HG03442 (cell line): Measurements from ENCODE around the gene DNAAF3.
A peak's percentile ranks its signal among the peaks of the same experiment; 100 is the strongest.
"Not testable (repeated sequence)": the region's sequence is repeated elsewhere in the genome, so short reads cannot be mapped to it uniquely, and the experiment has no call there.

Experiments used
- ATAC-seq: cut with Tn5 transposase; IDR thresholded peaks from one replicate; pipeline ENCODE4 v1.9.1; 2021; ENCODE audit warnings: mild to moderate bottlenecking, moderate library complexity; ENCODE audit not compliant: unreplicated experiment

DNAAF3 gene

GRCh38 chr19:55155784-55156183 is 10.6 kb downstream of the DNAAF3 start:
- ATAC-seq: not testable (repeated sequence)

DNA sequence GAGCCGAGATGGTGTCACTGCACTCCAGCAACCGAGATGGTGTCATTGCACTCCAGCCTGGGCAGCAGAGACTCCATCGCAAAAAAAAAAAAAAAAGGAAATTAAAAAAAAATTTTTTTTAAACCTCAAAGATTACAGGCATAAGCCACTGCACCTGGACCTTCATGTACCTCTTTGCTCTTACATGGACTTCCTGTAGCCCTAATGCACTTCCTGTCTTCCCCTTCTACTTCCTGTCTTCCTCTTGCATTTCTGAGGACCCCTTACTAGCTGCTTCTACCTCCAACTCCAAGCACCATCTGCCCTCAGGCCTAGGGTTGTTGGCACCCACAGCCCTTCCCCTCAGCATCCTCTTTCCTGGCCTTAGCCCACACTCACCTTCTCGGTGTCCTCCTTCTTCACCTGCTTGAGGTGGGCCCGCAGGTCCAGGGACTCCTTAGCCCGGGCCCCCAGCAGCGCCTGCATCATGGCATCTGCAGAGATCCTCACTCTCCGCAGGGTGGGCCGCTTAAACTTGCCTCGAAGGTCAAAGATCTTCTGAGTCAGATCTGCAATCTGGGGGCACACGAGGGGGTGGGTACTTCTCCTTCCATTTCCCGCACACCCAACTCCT is 12.7 kb downstream of the DNAAF3 start:
- no peak for ATAC-seq

DNA sequence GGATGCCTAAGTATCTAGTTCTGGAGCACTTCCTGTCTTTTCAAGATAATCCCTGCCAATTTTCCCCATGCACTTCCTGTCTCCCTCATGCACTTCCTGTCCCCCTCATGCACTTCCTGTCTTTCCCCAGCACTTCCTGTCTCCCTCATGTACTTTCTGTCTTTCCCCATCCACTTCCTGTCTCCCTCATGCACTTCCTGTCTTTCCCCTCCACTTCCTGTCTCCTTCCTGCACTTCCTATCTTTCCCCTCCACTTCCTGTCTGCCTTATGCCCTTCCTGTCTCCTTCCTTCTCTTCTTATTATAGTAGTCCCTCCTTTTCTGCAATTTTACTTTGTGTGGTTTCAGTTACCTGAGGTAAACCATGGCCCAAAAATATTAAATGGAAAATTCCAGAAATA is 14.4 kb downstream of the DNAAF3 start:
- ATAC-seq: no peak

DNA sequence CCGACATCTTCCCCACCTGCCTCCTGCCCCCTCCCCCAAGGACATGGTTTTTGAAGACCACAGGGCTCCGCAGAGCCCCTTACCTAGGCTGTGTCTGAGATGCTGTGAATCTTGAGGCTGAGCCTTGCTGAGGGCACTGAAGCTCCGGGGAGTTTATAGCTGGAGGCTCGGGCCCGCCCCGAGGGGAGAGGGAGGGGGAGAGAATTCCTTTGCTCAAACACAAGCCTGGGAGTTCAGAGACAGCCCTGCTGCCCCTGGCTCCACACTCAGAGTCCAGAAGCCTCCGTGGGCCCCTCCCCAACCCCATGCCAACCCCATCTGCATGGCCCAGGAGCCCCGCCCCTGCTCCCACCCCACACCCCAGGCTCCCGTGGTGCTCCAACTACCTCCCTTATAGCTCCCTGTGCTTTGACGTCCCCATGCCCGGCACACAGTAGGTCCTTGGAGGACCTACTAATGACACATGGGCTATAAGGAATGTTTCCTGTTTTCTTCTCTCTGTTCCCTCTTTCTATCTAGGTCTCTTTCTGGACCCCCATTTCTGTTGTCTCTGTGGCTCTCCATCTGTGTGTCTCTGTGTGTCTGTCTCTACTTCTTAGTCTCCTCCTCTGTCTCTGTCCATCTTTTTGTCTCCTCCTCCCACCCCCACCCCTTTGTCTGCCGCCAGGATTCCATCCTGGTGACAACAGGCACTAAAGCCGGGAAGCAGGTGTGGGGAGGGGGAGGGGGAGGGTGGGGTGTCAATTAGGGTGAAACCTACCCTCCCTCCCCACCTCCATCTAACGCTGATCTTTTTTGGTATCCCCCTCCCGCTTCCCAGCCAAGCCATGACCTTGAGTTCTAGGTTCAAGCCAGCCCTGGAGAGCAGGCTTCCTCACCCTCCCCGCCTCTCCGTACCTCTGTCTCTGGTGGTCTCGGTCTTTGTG is 17.1 kb downstream of the DNAAF3 start, which contains the start of gene TNNT1:
TNNT1 (minus strand) TSS at position 129 of the 926 bp plus-strand sequence. CDS start 2,049 bp downstream, outside the sequence.
- no peak for ATAC-seq

DNA sequence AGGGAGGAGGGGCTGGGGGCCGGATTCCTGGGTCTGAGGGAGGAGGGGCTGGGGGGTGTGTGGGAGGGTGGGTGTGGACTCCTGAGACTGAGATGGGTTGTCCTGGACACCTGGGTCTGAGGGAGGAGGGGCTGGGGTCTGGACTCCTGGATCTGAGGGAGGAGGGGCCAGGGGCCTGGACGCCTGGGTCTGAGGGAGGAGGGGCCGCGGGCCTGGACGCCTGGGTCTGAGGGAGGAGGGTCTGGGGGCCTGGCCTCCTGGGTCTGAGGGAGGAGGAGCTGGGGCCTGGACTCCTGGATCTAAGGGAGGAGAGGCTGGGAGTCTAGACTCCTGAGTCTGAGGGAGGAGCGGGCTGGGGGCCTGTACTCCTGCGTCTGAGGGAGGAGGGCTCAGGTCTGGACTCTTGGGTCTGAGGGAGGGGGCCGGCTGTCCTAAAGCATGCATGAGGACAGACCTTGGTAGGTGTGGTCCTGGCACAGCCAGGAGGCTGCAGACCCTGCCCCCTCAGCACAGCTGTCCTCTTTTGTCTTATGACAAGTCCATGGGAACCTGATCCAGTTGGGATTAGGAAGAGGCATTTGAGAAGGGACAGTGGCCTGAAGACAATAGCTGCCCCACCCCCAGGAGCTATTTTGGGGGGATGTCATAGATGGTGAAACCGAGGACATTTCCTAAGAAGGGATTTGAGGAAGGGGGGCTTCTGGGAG is 18.7 kb downstream of the DNAAF3 start:
- ATAC-seq: no peak

DNA sequence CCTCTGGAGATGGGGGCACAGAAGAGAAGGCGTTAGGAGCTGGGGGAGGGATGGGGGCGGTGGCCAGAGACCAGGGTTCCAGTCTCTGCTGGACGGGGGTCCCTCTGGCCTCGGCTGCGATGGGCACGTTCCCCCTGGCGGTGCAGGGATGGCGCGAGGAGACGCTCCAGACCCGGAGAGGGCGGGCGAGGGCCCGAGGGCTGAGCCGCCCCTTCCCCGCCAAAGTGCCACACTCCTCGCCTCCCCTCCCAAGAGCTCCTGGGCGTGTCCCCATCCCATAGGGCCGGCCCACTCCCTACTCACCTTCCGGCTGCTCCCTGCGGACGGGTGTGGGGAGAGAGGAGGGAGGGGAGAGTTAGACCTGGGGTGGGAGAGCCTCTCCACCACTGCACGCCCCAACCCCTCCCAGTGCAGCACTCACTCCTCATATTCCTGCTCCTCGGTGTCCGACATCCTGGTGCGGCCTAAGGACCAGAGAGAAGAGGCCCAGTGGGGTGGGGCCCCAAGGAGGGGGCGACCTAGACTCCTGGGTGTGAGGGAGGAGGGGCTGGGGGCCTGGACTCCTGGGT is 19.6 kb downstream of the DNAAF3 start:
- ATAC-seq: no peak

DNA sequence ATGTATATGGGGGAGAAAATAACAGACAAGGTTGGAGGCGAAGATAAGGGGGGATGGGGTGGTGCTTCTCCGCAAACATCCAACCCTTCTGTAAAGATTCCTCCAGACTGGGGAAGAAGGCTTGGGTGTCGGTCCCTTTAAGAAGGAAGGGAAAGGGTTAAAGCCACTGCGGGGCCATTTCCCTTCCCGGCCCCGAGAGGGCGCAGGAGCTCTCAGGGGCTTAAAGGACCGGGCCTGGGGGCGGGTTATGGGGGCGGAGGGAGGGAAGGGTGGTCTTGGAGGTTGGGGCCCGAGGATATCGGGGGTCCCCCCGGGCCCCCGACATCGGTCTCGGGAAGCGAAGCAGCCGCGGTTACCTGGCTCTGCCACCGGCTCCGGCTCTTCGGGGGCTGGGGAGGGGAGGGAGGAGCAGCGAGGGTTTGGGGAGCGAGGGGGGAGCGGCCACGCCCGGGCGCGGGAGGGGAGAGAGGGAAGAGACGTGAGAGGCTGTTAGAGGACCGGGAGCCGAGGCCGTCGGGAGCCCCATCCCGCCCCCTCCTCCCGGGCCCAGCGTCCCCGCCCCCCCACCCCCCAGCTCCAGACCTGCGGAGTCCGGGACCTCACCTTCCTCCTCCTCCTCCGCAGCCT is 20.2 kb downstream of the DNAAF3 start:
- ATAC-seq: no peak

DNA sequence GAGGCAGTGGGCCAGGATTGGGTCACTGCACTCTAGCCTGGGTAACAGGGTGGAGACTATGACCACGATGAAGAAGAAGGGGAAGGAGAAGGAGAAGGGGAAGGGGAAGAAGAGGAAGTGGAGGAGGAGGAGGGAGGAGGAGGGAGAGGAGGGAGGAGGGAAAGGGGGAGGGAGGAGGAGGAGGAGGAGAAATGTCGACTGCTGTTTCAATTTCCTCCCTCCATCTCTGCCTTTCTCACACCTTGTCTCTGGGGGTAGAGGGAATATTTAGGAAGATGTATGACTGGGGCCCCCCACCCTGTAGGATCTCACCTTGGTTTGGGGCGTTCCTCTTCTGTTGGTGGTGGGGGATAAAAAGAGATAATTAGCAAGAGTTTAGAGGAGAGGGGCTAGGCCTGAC is 21.2 kb downstream of the DNAAF3 start:
- no peak for ATAC-seq

- ATAC-seq: no peak
Observed at GRCh38 chr19:55141696-55142095, 24.7 kb downstream of the DNAAF3 start.

- ATAC-seq: no peak
Observed at GRCh38 chr19:55137915-55138314, 28.5 kb downstream of the DNAAF3 start.

GRCh38 chr19:55136399-55137102 is 29.9 kb downstream of the DNAAF3 start:
- ATAC-seq: no peak

DNA sequence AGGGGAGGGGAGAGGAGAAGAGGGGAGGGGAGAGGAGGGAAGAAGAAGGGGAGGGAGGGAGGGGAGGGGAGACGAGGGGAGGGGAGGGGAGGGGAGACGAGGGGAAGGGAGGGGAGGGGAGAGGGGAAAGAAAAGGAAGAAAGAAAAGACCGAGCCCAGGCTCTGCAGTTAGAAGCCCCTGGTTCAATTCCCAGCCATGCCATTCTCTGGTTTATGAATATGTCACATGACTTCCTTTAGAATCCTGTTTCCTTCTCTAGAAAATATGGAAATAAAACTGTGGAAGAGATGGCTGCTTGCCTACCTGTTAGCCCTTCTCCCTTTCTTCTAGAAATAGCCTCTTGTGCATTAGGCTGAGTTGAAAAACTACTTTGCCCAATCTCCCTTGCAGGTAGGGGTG is 31.7 kb downstream of the DNAAF3 start:
- no peak for ATAC-seq

GRCh38 chr19:55133639-55134444 is 32.6 kb downstream of the DNAAF3 start:
- no peak for ATAC-seq

DNA sequence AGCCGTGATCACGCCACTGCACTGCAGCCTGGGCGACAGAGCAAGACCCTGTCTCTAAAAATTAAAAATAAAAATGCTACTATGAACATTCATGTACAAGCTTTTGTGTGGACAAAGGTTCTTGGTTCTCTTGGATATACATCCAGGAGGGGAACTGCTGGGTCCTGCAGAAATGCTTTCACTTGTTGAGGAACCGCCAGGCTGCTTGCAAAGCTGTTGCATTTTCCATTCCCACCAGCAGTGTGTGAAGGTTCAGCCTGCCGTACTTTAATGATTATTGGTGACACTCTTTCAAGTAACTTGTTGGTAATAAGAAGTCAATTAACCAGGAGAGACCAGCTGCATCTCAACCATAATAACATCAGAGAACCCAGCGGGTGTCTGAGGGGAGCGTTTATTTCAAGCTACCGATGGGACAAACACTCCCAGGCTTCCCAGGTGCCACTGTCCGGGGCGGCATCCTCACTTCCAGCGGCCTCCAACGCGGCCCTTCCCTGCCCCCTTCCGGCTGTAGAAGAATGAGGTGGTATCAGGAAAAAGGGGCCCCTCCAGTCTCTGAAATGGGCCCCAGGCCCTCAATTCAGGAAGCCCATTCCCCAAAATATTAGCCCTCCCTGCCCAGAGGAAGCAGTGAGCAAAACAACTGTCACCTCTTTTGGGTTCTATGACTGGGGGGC is 33.8 kb downstream of the DNAAF3 start:
- no peak for ATAC-seq

- ATAC-seq: no peak
Observed at GRCh38 chr19:55131421-55131820, 35.0 kb downstream of the DNAAF3 start.

DNA sequence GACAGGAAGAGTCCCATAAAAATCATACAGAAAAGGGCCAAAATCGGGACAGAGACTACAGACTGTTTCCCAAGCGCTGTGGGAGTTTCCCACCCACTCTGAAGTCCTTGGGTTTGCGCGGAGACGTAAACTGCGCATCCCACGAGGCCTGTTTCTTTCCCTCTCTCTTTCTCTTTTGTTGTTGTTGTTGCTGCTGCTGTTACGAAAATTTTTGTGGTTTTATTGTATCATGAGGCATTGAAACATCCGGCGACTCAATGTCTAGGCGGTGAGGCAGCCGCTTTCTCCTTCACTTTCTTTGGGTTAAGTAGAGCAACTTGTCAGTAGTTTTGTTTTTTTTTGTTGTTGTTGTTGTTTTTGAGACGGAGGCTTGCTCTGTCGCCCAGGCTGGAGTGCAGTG is 47.4 kb downstream of the DNAAF3 start:
- ATAC-seq: no peak

DNA sequence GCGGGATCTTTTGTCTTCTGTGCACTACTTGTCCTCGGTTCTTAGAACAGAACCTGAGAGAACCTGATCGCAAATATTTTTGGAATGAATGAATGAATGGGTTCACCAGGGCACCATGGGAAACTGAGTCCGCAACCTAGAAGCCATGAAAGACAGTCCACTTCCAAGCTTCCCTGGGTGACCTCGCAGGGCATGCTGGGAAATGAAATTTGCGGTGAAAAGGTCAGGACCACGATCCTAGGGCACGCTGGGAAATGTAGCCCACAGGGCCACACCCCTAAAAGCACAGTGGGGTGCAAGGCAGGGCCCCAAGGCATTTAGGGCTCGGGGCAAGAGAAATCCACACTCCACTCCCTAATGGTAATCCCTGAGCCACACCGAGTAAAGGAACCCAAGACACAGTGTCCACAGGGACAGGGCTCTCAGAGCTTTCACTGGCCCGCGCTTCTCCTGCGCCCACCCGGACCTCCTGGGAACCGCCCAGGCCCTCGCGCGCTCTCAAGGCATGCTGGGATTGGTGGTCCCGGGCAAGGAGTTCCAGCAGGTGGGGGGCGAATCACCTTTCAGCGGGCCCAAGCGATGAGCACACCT is 47.9 kb downstream of the DNAAF3 start:
- no peak for ATAC-seq

DNA sequence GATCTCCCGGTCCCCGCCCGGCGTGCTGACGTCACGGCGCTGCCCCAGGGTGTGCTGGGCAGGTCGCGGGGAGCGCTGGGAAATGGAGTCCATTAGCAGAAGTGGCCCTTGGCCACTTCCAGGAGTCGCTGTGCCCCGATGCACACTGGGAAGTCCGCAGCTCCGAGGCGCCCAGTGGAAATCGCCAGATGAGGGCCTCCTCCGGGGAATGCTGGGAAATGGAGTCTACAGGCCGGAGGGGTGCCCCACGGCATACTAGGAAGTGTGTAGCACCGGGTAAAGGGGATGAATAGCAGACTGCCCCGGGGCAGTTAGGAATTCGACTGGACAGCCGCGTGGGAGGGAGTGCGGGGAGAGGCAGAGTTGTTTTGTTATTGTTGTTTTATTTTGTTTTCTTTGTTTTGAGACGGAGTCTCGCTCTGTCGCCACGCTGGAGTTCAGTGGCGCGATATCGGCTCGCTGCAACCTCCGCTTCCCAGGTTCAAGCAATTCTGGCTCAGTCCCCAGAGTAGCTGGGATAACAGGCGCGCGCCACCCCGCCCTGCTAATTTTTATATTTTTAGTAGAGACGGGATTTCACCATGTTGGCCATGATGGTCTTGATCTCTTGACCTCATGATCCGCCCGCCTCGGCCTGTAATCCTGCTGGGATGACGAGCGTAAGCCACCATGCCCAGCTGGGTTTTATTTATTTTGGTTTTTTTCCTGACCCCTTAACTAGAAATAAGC is 48.6 kb downstream of the DNAAF3 start:
- peak; percentile 82 for ATAC-seq
